ENCODE data around the gene EEF2K.

DNA sequence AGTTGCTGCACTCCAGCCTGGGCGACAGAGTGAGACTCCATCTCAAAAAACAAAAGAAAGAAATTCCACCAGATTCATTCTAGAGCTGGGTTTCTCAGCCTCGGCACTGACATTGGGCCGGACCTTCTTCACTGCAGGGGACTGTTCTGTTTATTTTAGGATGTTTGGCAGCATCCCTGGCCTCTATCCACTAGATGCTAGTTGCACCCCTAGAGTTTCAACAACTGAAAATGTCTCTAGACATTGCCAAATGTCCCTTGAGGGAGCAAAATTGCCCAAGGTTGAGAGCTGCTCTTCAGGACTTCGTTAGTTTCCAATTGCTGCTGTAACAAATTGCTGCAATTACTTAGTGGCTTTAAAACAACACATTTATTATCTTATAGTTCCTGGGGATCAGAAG lies 7.2 kb downstream of the EEF2K start:
- TF ChIP-seq, protein P1, sequence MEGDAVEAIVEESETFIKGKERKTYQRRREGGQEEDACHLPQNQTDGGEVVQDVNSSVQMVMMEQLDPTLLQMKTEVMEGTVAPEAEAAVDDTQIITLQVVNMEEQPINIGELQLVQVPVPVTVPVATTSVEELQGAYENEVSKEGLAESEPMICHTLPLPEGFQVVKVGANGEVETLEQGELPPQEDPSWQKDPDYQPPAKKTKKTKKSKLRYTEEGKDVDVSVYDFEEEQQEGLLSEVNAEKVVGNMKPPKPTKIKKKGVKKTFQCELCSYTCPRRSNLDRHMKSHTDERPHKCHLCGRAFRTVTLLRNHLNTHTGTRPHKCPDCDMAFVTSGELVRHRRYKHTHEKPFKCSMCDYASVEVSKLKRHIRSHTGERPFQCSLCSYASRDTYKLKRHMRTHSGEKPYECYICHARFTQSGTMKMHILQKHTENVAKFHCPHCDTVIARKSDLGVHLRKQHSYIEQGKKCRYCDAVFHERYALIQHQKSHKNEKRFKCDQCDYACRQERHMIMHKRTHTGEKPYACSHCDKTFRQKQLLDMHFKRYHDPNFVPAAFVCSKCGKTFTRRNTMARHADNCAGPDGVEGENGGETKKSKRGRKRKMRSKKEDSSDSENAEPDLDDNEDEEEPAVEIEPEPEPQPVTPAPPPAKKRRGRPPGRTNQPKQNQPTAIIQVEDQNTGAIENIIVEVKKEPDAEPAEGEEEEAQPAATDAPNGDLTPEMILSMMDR (IDR thresholded peaks at IDR 0.05): no peak
- no peak for TF ChIP-seq ZFX (IDR thresholded peaks at IDR 0.05; ENCODE audit: borderline replicate concordance)
